Activated CD8-positive, alpha-beta memory T cell treated with anti-CD3 and anti-CD28 coated beads for 24 hours (primary cell): ENCODE results near the gene CD80.
"Not testable (repeated sequence)": the region's sequence is repeated elsewhere in the genome, so short reads cannot be mapped to it uniquely, and the experiment has no call there.

ENCODE experiments used
- DNase-seq: peaks from one replicate; pipeline ENCODE4 v3.0.0-alpha.2; 2020

The CD80 gene, protein sequence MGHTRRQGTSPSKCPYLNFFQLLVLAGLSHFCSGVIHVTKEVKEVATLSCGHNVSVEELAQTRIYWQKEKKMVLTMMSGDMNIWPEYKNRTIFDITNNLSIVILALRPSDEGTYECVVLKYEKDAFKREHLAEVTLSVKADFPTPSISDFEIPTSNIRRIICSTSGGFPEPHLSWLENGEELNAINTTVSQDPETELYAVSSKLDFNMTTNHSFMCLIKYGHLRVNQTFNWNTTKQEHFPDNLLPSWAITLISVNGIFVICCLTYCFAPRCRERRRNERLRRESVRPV

DNA sequence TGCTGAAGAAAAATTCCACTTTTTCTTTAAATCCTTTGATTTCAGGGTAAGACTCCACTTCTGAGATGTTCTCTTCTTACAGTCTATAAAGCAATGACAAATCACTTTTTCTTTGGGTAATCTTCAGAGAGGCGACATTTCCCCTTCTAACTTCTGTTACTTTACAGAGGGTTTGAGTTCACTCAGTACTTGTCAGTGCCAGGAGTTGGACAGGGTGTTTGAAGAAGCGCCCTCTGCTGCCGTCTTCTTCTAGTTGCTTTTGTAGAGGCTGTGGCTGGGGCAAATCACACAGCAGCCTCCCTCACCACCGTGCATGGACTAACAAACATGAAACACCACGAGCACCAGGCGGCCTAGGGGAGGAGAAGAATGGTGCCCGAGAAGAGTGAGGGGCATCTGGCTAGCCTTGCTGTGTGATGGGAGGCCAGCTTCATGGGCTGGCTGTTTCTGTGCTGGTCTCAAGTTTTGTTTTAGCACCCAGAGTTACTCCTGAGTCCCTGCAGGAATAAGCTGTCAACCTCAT lies at the start of gene CD80:
Gene CD80, minus strand, starts transcription at position 174 of the 523 bp plus-strand sequence. CDS start 1,886 bp downstream, outside the sequence.
- peak; percentile 75 for DNase-seq

DNA sequence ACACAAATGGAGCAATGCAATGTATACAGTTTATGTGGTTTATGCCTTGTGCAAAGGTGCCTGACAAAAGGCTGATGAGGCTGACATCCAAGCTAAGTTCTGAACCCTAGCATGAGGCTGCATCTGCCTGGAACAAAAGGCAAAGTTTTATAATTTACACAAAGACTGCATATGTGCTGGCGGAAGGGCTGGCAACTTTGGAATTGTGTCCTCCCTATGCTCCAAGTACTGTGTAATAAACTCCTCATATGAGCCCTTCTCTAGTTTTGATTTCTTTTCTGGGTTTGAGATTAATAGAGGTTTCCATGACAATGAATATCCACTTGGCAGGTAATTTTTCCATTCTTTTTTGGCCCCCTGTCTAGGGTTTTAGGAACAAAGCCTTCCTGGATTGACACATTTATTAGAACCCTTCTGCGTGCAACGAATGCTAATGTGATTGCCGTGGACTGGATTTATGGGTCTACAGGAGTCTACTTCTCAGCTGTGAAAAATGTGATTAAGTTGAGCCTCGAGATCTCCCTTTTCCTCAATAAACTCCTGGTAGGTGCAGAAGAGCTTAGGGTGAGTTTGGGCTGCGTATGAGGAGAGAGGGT lies 49.1 kb upstream of the CD80 start:
- DNase-seq = peak; percentile 19

DNA sequence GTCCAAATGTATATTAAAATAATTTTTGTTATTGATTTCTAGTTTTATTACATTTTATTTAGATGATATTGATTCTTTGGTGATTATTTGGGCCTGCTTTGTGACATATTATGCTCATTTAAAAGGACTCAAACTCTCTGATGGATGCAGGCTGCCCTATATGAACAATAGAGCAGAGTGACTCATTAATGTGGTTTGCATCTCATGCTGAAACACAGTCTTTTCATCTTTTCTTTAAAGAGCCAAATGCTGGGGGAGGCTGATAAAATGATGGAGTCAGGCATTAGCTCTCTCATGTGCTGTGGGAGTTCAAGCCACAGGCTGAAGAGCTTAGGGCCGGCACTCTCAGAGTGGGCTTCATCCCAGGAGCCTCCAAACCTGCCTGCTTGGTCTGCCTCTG lies 45.5 kb upstream of the CD80 start:
- DNase-seq = no peak

DNA sequence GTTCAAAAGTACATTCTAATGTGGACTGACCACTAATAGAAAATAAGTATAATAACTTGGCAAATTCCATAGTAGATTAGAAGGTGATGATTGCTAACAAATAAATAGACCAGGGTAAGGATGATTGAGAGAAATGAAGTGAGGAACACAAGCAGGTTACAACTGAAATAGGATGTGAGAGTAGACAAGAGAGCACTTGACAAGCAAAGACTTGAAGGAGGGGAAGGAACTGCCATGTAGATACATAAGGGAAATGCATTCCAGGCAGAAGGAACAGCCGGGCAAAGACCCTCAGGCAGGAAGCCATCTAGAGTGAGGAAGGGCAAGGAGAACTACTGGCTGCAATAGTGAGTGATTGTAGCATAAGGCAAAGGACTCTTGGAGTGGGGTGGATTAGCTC lies 43.3 kb upstream of the CD80 start:
- DNase-seq = no peak

DNA sequence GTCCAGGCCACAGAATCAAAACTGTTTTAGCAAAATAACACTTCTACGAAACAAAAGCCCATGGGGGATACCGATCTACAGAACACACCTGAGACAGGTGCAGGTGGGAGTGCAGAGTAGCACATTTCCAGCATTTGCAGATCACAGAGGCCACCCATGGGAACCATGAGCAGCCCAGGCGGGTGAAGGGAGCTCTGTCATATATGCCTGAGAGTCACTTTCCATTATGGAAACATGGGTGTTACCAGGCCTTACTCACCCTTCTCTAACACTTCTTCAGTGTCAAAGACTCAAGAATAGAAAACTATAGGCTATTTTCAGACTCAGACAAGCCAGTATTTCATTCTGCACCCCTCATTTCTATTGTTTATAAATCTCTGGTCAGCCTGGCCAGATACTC lies 41.7 kb upstream of the CD80 start:
- DNase-seq = no peak

DNA sequence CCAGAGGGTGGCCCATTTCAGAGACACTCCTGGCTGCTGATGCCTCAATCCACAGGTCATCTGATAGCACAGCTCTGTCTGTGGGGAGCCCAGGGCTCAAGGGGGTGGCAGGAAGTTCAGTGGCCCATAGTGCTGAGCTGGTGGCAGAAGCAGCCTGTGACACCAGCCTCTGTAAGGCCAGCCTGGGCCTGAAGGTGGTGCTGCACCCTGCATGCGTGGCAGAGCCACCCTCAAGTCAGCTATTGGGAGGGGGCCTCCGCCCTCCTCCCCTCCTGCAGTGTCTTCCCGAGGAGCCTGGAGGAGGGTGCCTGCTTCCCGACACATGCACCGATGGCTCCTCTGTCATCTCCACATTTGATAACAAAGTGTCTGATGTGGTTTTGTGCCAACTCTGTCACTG lies 41.3 kb upstream of the CD80 start:
- DNase-seq = no peak

DNA sequence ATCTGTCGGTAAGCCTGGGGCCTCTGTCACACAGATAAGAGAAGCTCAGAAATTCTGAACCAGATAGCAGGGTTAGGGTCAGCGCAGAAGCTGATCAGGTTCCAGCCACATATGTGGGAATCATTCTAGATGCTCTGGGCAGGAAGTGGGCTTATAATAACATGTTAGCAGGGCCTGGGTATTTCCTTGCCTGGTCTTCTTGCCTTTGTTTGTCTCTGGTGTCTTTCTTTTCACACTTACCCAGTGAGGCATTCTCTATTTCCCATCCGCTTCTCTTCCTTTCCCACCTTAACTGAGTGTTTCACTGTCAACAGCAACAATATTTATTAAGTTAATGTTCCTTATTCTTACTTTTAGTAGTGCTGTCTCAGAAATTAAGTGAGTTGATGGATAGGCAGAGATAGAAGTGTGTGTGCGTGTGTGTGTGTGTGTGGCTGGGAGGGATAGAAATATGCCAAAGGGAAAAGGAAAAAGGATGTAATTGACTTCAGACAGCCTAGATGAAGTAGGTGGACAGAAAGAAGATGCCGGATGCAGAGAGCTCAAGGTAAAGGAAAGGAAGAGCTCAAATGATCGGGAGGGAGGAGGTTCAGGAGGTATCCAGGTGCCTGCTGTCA lies 40.3 kb upstream of the CD80 start:
- DNase-seq = no peak

DNA sequence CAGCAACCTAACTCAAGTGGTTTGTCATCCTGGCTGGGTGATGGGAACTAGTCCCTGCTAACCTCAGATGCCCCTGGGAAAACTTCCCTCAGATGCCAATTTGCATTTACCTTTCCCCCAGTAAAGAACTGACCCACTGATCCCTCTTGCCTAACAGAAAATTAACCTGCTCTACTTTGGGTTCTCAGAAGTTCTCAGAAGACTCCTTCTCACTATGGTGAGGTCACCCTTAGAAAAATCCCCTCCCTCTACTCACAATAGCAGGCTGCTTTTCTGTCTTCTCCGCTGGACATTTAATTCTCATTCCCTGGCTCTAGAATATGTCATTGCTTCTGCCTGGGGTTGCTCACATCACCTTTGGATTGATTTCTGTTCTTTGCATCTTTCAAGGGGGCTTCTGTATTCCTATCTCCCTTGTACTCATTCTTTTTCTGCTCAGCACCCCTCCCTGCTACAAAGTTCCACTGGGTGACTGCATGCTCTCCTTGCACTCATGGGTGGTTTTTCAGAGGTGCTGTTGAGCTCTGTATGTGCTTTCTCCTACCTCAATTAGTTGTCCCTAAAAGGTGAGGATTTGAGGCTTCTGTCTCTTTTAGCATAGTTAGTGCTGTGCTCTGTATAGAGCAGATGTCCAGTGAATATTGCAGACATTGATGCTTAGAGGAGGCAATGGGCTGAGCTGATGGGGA lies 39.1 kb upstream of the CD80 start:
- DNase-seq = no peak

DNA sequence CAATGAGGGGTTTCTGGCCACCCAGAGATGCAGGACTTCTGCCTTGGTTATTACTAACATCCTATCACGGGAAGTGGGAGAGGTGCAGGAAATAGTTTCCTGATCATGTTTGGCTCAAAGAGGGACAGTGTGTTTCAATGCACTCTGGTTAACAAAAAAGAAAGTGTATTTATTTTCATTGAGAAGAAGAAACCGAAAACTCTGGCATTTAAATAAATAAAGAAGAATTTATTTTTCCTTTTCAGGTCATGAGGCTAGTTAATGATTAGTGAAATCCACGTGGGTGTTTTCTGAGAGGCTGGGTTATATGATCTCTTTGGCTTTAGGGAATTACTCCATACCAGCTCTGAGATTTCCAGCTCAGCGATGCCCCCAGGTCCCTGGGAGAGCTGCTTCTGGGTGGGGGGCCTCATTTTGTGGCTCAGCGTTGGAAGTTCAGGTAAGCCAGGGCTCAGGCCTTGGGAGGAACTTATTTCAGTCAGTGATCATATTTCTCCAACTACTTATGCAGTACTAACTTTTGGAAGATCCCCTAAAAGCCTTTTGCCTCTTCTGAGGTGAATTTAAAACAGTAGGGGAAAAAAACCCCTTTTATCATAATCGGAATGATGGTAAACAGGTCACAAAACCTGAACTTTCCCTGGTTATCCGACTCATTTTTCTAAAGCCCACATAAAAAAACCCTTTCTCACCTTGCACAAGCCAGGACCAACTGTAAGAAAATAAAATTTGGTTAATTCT lies 38.3 kb upstream of the CD80 start, which contains the start of gene PLA1A:
Gene PLA1A, plus strand, starts transcription at position 338 of the 741 bp plus-strand sequence. Its CDS starts 29 bp downstream, at position 367.
- no peak for DNase-seq

DNA sequence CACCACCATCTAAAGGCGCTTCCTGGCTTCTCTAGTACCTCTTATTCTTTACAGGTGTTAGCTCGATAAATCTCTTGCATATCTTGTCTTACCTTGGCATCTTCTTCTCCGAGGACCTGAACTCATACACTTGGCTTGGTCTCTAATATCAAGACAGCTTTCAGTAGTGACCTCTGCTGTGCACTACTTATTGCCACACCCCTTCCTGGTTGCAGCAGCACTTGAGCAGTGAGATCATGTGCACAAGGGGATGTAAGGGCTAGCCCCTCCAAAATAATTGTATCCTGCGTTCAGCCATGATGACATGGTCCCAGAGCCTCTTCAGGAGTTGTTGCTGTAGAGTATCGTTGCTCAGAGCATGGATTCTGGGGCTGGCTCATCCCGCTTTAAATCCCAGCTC lies 37.0 kb upstream of the CD80 start:
- no peak for DNase-seq

DNA sequence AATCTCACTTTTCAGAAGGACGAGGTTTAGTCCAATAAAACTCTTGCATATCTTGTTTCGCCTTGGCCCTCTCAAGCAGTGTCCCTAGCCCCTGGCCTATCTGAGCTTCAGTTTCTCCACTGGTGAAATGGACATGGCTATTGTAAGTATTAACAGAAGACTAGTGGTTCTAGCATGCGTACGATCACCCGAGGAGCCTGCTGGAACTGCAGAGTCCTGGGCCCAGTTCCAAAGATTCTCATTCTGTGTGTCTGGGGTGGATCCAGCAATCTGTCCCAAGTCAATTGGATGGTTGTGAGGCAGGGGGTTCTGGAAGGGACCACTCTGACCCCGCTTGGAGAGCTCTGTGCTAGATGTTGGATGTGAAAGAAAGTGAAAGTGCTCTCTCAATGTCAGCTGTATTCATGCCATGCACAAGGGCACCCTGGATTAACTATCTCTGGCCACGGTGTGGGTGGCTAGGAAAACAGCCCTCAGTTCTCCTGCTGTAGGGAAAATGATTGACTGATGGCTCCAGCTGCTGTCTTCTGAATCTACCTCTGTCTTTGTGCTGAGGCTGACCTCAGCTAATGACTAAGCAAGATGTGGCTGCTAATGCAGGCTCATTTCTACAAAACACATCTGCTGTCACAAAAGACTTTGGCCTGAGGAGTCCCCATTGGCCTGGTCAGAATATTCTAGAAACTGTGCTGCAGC lies 36.4 kb upstream of the CD80 start:
- no peak for DNase-seq

DNA sequence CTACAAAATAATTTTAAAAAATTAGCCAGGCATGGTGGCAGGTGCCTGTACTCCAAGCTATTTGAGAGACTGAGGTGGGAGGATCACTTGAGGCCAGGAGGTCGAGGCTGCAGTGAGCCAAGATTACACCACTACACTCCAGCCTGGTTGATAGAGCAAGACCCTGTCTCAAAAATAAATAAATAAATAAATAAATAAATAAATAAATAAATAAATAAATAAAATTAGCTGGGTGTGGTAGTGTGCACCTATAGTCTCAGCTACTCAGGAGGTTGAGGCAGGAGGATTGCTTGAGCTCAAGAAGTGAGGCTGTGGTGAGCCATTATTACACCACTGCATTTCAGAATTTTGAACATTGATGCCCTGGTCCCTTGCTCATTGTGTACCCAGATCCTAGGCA lies 35.5 kb upstream of the CD80 start:
- DNase-seq = not testable (repeated sequence)

DNA sequence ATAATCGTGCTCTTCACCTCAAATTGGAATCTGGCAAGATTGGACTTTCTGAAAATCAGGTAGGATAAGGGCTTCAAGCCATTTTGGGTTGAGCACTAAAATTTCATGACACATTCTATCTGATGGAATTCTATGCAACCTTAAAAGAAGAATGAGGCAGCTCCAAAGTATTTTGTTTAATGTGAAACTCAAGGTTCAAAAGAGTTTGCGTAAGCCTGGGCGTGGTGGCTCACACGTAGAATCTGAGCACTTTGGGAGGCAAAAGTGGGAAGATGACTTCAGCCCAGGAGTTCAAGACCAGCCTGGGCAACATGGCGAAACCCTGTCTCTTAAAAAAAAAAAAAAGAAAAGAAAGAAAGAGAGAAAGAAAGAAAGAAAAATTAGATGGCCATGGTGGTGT lies 34.7 kb upstream of the CD80 start:
- no peak for DNase-seq

DNA sequence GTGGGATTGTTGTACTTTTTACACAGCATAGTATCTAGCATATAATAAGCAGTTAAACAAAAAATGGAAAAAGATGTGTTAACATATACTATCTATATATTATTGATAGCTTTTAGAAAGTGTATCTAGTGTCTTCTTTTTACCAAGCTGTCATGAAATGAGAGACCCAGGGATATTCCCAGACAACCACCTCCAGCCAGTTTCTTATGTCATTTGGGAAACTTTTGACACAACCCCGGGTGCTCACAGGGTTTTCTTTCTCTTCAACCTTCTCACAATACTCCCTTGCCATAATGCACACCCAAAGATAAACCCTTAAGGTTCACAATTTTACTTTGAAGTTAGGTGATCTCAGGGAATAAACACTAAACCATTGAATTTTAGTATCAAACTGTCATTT lies 33.4 kb upstream of the CD80 start:
- no peak for DNase-seq

DNA sequence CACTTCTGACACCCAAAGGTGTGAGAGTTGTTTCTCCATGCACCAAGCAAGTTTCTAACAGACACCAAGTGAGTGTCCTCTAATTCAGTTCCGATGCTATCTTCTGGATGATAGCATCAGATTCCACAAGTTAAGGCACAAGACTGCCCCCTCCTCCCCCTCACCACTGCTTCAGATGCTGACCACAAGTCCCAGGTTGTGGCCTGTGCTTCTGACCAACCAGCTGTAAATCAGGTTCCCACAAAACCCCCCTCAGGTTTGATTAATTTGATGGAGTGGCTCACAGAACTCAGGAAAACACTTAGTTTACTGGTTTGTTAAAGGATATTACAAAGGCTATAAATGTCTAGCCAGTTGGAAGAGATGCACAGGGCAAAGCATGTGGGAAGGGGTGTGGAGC lies 31.3 kb upstream of the CD80 start:
- DNase-seq = no peak

DNA sequence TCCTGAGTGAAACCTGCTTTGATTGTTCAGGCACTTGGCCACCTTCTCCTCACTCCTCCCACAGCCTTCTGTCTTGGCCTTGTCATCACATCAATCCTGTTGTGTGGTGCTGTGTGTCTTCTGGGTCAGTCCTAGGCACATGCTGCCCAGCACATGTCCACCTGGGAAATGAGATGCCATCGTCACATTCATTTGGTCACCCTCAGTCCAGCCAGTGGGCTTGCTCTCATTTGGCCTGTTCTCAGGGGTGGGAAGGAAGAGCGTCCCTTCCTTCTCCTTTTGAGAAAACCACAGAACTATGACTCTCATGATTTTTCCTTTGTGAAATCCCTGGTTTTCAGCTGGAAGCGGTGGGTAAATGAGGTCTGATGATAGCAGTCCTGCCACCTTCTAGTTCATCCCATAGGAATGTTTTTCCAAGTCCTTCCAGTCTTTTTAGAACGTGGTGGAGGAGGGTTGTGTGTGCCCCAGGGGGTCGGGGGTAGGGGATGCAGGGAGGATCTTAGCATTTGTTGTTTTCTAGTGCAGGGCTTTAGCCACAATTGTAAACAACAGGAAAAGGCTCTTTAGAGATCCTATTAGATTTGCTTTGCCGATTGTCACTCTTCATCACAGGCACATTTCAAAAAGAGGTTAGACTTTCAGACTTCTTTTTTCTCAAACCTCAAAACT lies 29.8 kb upstream of the CD80 start:
- DNase-seq = no peak

DNA sequence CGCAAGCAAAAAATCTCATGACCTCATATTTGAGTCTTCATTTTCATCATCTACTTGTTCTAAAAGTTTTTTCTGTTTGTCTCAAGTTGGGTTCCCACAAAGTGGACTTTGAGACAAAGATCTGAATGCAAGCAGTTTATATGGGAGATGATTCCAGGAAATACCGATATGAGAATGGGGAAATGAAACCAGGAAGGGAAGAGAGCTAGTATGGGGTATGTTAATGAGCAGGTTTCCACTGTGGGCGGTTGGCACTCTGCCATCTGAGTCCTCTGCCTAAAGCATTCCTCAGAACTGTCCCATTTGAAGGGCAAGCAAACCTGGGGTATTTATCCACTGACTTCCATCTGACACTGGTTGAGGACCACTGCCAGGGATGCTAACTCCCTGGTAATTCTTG lies 28.7 kb upstream of the CD80 start:
- no peak for DNase-seq

DNA sequence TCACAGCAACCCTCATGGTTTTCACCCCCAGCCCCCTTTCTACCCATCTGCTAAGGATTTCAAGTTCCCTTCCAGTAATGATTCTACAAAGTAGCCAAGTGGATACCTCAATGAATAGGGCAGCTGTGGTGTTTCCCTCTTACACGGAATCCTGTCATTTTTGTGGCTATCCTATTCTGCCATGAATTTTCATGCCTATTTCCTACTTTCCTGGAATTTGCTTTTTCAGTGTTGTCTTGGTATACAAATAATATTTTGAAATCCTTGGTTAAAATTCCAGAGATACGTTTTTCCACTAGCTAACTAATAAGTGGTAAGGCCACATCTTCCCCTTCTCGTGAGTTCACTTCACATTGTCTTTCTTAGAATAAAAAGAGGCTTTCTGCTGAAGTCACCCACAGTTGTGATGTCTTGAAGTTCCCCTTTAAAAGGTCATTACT lies 27.3 kb upstream of the CD80 start:
- no peak for DNase-seq

DNA sequence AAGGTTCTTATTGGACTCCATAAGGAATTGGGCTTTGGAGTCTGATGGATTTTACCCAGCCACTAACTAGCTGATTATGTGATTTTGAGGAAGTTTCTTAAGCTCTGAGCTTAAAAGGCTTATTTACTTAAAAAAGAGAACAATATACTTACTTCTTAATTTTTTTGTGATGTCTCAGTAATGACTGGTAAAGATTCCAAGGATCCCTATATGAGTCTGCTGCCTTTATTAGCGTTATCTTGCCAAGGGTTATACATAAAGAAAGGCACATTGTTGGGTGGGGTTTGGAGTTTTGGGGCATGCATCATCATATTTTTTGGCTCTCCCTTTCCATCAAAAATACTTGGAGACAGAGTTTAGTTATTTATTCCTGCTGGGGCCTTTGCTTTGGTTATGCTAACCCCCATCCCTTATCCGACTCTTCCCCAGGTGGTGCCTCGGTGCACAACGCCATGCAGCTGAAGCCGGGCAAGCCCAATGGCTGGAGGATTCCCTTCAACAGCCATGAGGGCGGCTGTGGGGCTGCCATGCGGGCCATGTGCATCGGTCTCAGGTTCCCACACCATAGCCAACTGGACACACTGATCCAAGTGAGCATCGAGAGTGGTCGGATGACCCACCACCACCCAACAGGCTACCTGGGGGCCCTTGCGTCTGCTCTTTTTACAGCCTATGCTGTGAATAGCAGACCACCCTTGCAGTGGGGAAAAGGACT lies 26.6 kb upstream of the CD80 start:
- no peak for DNase-seq

DNA sequence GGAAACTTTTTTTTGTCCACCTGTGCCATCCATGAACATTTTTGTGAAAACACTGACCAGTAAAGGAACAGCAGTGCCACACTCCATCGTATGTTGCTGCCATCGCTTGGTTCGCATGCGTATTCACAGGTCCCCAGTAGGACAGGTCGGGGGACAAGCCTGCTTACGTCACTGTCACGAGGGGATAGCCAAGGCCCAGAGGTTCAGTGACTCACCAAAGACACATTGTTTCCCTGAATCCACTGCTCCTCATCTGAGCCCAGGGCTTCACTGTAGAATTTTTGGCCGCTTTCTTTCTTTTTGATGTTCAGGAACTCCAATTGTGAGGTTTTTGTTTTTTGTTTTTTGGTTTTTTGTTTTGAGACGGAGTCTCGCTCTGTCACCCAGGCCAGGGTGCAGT lies 25.8 kb upstream of the CD80 start:
- DNase-seq = no peak

DNA sequence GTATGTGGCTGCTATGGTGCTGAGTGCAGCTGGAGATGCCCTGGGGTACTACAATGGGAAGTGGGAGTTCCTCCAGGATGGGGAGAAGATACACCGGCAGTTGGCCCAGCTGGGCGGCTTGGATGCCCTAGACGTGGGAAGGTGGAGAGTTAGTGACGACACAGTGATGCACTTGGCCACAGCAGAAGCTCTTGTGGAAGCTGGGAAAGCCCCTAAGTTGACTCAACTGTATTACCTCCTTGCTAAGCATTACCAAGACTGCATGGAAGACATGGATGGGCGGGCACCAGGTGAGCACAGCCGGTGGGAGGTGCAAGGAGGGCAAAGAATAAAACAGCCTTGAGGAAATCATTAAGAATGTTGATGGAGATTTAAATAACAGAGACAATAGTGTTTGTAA lies 22.8 kb upstream of the CD80 start:
- DNase-seq = no peak
